Calu3 (cell line): ENCODE measurements around the gene KCNH6. TPM values are rescaled to one million over a fixed set of nuclear protein-coding genes. Genes with fewer than 3 reads are reported as not detected.

ENCODE experiments used
- BruUV-seq: library from RNA; stranded (reverse); fragments of 400-500 nt; replicated peaks from 2 replicates; lab custom pipeline; 2021; lab: Mats Ljungman, UMichigan
- CTCF ChIA-PET: fragments of 300-600 bp; sonication (Branson Sonifier 250); formaldehyde crosslinking; loops from one replicate; lab custom pipeline; 2022; ENCODE audit warnings: antibody characterized with exemption; lab: Charles Lee
- DNase-seq: peaks from one replicate; pipeline ENCODE4 v3.0.0; 2022
- H3K27ac Mint-ChIP-seq: one replicate; pipeline ENCODE4 v1.8.0; 2022; ENCODE audit warnings: mixed read lengths; ENCODE audit not compliant: unreplicated experiment
- H3K27me3 Mint-ChIP-seq: one replicate; pipeline ENCODE4 v1.8.0; 2022; ENCODE audit warnings: mixed read lengths; ENCODE audit not compliant: unreplicated experiment
- H3K36me3 Mint-ChIP-seq: one replicate; pipeline ENCODE4 v1.8.0; 2022; ENCODE audit warnings: mild to moderate bottlenecking, moderate library complexity, mixed read lengths; ENCODE audit not compliant: insufficient read depth, unreplicated experiment
- H3K4me1 Mint-ChIP-seq: one replicate; pipeline ENCODE4 v1.8.0; 2022; ENCODE audit warnings: mild to moderate bottlenecking, low read depth, mixed read lengths; ENCODE audit not compliant: unreplicated experiment
- H3K4me3 Mint-ChIP-seq: one replicate; pipeline ENCODE4 v1.8.0; 2022; ENCODE audit warnings: mild to moderate bottlenecking, low read depth, moderate library complexity, mixed read lengths; ENCODE audit not compliant: unreplicated experiment
- H3K9me3 Mint-ChIP-seq: one replicate; pipeline ENCODE4 v1.8.0; 2022; ENCODE audit warnings: low read depth, mixed read lengths; ENCODE audit not compliant: unreplicated experiment
- intact Hi-C: fragments of 100-400 bp; cut with micrococcal nuclease; formaldehyde crosslinking; loops from one replicate; pipeline ENCODE4 v1.10.0; 2022; ENCODE audit not compliant: unreplicated experiment
- total RNA-seq: library from RNA; stranded (reverse); gene quantifications from 2 replicates; pipeline ENCODE4 v1.2.3, GENCODE V29; 2022
- TF ChIP-seq, protein P1 (sequence below): fragments of 200-600 bp; IDR thresholded peaks from one replicate; pipeline ENCODE4 v1.8.0; 2022; ENCODE audit warnings: antibody characterized with exemption; ENCODE audit not compliant: unreplicated experiment

KCNH6 gene
- total RNA-seq, 1 experiment from 2014 or later = not detected

DNA sequence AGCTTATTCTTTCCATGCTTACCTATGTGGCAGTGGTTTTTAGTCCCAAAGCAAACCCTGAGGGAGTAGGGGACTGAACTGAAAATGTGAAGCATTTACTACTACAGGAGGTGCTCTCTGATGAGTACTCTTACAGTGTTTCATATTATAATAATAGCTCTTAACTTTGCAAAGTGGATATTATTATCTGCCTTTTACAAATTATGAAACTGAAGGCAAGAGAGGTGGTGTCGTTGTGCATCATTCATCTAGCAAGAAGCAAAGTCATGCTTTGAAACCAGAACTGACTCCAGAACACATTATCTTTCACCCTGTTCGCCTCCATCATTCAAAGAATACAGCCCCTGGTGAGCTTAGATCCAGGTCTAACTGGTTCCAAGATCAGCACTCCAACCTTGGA lies 8.2 kb upstream of the KCNH6 start:
- intact Hi-C loops = no loop called here
- peaks cover 10% of the 10 kb centered on the region for H3K4me1 Mint-ChIP-seq
- TF ChIP-seq, protein P1, sequence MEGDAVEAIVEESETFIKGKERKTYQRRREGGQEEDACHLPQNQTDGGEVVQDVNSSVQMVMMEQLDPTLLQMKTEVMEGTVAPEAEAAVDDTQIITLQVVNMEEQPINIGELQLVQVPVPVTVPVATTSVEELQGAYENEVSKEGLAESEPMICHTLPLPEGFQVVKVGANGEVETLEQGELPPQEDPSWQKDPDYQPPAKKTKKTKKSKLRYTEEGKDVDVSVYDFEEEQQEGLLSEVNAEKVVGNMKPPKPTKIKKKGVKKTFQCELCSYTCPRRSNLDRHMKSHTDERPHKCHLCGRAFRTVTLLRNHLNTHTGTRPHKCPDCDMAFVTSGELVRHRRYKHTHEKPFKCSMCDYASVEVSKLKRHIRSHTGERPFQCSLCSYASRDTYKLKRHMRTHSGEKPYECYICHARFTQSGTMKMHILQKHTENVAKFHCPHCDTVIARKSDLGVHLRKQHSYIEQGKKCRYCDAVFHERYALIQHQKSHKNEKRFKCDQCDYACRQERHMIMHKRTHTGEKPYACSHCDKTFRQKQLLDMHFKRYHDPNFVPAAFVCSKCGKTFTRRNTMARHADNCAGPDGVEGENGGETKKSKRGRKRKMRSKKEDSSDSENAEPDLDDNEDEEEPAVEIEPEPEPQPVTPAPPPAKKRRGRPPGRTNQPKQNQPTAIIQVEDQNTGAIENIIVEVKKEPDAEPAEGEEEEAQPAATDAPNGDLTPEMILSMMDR = no peak
- no peaks in the 10 kb centered on the region for H3K9me3 Mint-ChIP-seq
- no peak for DNase-seq
- H3K27ac Mint-ChIP-seq = no peak overlapping the region
- H3K36me3 Mint-ChIP-seq = no peaks in the 10 kb centered on the region
- CTCF ChIA-PET = no interaction called here
- H3K4me3 Mint-ChIP-seq = no peak overlapping the region
- peaks cover 26% of the 10 kb centered on the region for H3K27me3 Mint-ChIP-seq
- BruUV-seq = no TSS peak

DNA sequence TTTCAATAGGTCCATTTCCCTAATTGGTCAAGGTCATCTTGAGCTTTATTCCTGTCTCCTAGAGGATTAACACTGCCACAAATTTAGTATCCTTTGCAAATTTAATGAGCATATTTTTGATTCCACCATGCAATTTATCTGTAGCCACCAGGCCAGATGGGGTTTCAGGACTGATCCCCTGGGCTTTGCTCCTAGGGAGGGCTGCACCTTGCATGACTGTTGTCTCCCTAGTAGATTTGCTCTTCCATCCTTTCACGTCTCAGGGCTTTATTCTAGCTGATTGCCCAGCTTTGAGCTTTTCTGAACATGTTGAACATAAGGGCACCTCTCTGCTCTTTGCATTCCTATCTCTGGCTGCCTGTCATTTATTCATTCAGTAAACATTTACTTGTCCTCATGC lies 7.7 kb upstream of the KCNH6 start:
- peaks cover 13% of the 10 kb centered on the region for H3K4me1 Mint-ChIP-seq
- intact Hi-C loops = no loop called here
- no peak overlapping the region for H3K27ac Mint-ChIP-seq
- BruUV-seq = no TSS peak
- H3K9me3 Mint-ChIP-seq = no peaks in the 10 kb centered on the region
- TF ChIP-seq, protein P1 = no peak
- peaks cover 26% of the 10 kb centered on the region for H3K27me3 Mint-ChIP-seq
- H3K36me3 Mint-ChIP-seq = no peaks in the 10 kb centered on the region
- no peak overlapping the region for H3K4me3 Mint-ChIP-seq
- CTCF ChIA-PET = no interaction called here
- DNase-seq = no peak

DNA sequence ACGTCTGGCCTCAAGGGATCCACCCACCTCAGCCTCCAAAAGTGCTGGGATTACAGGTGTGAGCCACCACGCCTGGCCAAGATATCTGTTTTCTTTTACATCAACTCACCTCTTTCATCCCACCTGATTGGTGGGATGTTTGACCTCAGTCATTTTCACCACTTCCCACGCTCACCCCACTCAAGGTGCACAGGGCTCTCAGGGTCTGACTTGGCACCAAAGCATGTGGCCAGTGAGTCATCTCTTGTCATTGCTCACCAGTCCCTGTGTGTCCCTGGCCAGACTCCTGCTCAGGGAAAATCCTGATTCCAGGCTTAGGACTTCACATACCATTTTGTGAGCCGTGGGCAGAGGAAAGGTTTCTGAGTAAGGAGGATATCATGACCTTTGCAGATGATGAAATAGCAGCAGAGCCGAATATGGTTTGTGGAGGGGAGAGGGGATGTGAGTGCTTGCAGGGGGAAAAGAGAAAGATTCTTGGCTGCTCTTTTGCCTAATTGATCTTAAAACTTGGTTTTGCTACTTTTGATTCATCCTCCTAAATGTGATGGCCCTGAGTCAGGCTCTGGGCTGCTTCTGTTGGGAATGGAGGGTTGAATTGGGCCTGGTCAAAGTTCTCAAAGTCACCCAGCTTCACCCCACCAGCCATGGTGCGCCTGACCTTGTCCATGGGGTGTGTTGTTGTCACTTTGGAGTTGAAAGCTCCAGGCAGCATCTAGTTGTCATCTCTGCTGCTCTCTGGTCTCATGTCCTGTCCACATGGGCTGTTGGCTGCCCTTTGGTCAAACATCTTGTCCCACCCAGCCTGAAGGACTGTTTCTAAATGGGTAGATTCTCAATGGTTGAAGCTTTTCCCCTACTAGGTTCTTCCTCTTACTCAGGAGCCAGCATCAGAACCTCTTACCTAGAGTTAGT lies 6.0 kb upstream of the KCNH6 start:
- BruUV-seq = no TSS peak
- H3K36me3 Mint-ChIP-seq = no peaks in the 10 kb centered on the region
- TF ChIP-seq, protein P1 = no peak
- H3K27ac Mint-ChIP-seq = no peak overlapping the region
- no peak overlapping the region for H3K4me3 Mint-ChIP-seq
- H3K4me1 Mint-ChIP-seq = peaks cover 20% of the 10 kb centered on the region
- H3K9me3 Mint-ChIP-seq = no peaks in the 10 kb centered on the region
- peak; percentile 28 for DNase-seq
- CTCF ChIA-PET = no interaction called here
- peaks cover 42% of the 10 kb centered on the region for H3K27me3 Mint-ChIP-seq
- intact Hi-C loops = no loop called here

DNA sequence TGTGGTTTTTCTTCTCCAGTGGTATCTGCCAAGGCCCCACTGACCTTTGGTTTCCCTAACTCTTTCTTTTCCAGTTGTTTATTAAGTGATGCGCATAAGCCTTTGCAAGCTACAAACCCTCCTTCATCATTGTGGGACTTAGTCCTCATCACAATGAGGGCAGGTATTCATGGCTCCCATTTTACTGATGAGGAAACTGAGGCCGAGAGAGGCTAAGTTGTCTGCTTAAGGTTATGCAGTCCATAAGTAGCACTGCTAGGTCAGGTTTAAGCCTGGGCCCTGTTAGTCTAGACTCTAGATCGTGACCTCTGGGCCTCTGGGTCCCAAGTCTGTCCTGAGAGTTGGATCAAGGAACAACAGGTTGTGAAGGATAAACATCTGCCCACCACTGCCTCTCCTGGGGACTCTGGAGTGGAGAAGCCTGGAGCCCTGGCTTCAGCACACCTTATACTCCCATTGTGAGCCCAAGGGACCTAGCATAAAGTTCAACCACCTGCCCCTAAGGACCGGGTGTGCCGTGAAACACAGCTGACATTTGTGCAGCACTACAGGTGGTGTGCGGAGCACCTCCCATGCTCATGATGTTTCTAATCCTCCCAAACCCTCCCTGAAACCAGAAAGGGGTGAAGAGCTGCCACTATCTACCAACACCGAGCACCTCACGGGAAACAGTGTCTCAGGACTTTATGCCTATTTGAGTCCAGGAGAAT lies 5.2 kb upstream of the KCNH6 start:
- Mint-ChIP-seq H3K27me3 (peaks cover 42% of the 10 kb centered on the region), H3K27ac (no peak overlapping the region), H3K36me3 (no peaks in the 10 kb centered on the region), H3K4me3 (no peak overlapping the region), H3K4me1 (peaks cover 20% of the 10 kb centered on the region), H3K9me3 (no peaks in the 10 kb centered on the region)
- no TSS peak for BruUV-seq
- no peak for DNase-seq
- intact Hi-C loops = no loop called here
- TF ChIP-seq, protein P1 = no peak
- CTCF ChIA-PET = interaction anchor here (0.6 kb wide), 1 partner anchor 1036 kb away, joined by 4 read pairs; no protein-coding TSS in a partner anchor
